HG02870 (cell line): Measurements from ENCODE around the gene KCNS1.
"Not testable (repeated sequence)": the region's sequence is repeated elsewhere in the genome, so short reads cannot be mapped to it uniquely, and the experiment has no call there.

ENCODE experiments used
- ATAC-seq: cut with Tn5 transposase; IDR thresholded peaks from one replicate; pipeline ENCODE4 v1.9.1; 2021; ENCODE audit warnings: mild to moderate bottlenecking, moderate library complexity; ENCODE audit not compliant: unreplicated experiment

The KCNS1 gene

GRCh38 chr20:45080867-45081624 lies 19.9 kb downstream of the KCNS1 start:
- no peak for ATAC-seq

GRCh38 chr20:45077559-45077958 lies 23.4 kb downstream of the KCNS1 start:
- no peak for ATAC-seq

- ATAC-seq = no peak
Measured at GRCh38 chr20:45073221-45073620, 27.7 kb downstream of the KCNS1 start.

GRCh38 chr20:45072066-45072465 lies 28.9 kb downstream of the KCNS1 start:
- ATAC-seq = no peak

- ATAC-seq = no peak
Measured at GRCh38 chr20:45070932-45071632, 29.8 kb downstream of the KCNS1 start.

- ATAC-seq = no peak
Measured at GRCh38 chr20:45069261-45069660, 31.7 kb downstream of the KCNS1 start.

GRCh38 chr20:45067558-45067957 lies 33.4 kb downstream of the KCNS1 start:
- ATAC-seq = no peak

- no peak for ATAC-seq
Measured at GRCh38 chr20:45067087-45067486, 33.8 kb downstream of the KCNS1 start.

- ATAC-seq = no peak
Measured at GRCh38 chr20:45066372-45066771, 34.6 kb downstream of the KCNS1 start.

- no peak for ATAC-seq
Measured at GRCh38 chr20:45064812-45065211, 36.1 kb downstream of the KCNS1 start.

GRCh38 chr20:45063107-45063506 lies 37.8 kb downstream of the KCNS1 start:
- ATAC-seq = not testable (repeated sequence)

GRCh38 chr20:45061244-45061643 lies 39.7 kb downstream of the KCNS1 start:
- ATAC-seq = no peak

- ATAC-seq = no peak
Measured at GRCh38 chr20:45060294-45060693, 40.6 kb downstream of the KCNS1 start.

GRCh38 chr20:45059022-45059728 lies 41.8 kb downstream of the KCNS1 start:
- ATAC-seq = no peak

- ATAC-seq = no peak
Measured at GRCh38 chr20:45058168-45058850, 42.6 kb downstream of the KCNS1 start.

GRCh38 chr20:45056473-45057173 lies 44.3 kb downstream of the KCNS1 start:
- no peak for ATAC-seq

GRCh38 chr20:45055056-45055455 lies 45.9 kb downstream of the KCNS1 start:
- no peak for ATAC-seq

GRCh38 chr20:45053430-45054351 lies 47.2 kb downstream of the KCNS1 start:
- ATAC-seq = no peak

- no peak for ATAC-seq
Measured at GRCh38 chr20:45052698-45053429, 48.1 kb downstream of the KCNS1 start.
